ENCODE data around the gene HSP90B1.

Gene HSP90B1

DNA sequence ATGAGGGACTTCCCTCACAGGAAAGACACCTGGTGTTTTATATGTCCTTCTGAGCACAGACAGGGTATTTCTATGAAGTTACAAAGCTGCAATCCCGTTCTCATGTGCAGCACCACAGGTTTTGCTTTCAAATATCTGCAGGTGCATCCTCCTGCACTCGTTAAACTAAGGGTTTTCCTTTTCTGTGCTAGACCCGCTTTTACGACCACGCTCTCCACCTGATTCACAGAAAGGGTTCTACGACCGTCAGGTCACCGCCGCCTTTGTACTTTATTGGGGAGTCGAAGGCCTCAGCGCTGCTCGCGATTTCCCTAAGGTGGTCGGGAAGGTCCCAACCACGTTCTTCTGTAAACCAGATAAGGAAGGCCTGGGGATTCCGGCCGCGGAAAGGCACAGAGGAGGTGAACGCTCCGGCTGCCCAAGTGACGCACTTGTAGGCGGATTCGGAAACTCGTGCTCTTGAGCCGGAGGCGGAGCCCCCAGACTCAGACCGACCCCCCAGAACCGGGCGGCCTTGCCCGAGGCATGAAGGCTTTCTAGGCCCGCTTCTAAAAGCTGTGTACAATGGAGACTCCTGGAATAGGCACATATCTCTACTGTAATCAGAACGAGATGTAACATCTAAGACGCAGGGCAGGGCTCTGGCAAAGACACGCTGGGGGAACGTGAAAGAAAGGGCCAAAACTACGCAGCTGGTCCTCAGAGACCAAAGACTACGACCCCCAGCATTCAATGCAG is 995 bp upstream of the HSP90B1 start (continued):
- TF ChIP-seq ZNF2 (tag by site-specific recombination; IDR thresholded peaks at IDR 0.05) (peak; percentile 62; the same call in 1 of the 2 replicates), ZNF426 (tag by site-specific recombination; IDR thresholded peaks at IDR 0.05) (no peak), ZNF560 (tag by site-specific recombination; IDR thresholded peaks at IDR 0.05; ENCODE audit: borderline replicate concordance) (no peak), GLI2 (tag by site-specific recombination; IDR thresholded peaks at IDR 0.05; ENCODE audit: borderline replicate concordance, low read depth) (no peak), ZNF324 (tag by site-specific recombination; IDR thresholded peaks at IDR 0.05) (no peak), ZNF610 (tag by site-specific recombination; IDR thresholded peaks at IDR 0.05; ENCODE audit: borderline replicate concordance) (no peak), ZNF555 (tag by site-specific recombination; conservative IDR thresholded peaks at IDR 0.05) (no peak), ZBTB20 (tag by site-specific recombination; IDR thresholded peaks at IDR 0.05) (peak; percentile 66; the same call in 1 of the 2 replicates), ZNF529 (tag by site-specific recombination; IDR thresholded peaks at IDR 0.05; ENCODE audit: insufficient replicate concordance) (no peak), ZNF211 (tag by site-specific recombination; IDR thresholded peaks at IDR 0.05; ENCODE audit: low read depth) (no peak), HOXD13 (CRISPR knock-in tag; IDR thresholded peaks at IDR 0.05; ENCODE audit: borderline replicate concordance) (peak; percentile 19; the same call in 1 of the 2 replicates), SP2 (tag by site-specific recombination; IDR thresholded peaks at IDR 0.05) (peak; percentile 47), ZNF629 (tag by site-specific recombination; IDR thresholded peaks at IDR 0.05) (0 out of 2 replicates have a peak, but pooled peaks have one; percentile 61), ZNF366 (tag by site-specific recombination; conservative IDR thresholded peaks at IDR 0.05) (0 out of 2 replicates have a peak, but pooled peaks have one; percentile 8), ZNF626 (tag by site-specific recombination; IDR thresholded peaks at IDR 0.05) (no peak)
- TF ChIP-seq, protein P1, sequence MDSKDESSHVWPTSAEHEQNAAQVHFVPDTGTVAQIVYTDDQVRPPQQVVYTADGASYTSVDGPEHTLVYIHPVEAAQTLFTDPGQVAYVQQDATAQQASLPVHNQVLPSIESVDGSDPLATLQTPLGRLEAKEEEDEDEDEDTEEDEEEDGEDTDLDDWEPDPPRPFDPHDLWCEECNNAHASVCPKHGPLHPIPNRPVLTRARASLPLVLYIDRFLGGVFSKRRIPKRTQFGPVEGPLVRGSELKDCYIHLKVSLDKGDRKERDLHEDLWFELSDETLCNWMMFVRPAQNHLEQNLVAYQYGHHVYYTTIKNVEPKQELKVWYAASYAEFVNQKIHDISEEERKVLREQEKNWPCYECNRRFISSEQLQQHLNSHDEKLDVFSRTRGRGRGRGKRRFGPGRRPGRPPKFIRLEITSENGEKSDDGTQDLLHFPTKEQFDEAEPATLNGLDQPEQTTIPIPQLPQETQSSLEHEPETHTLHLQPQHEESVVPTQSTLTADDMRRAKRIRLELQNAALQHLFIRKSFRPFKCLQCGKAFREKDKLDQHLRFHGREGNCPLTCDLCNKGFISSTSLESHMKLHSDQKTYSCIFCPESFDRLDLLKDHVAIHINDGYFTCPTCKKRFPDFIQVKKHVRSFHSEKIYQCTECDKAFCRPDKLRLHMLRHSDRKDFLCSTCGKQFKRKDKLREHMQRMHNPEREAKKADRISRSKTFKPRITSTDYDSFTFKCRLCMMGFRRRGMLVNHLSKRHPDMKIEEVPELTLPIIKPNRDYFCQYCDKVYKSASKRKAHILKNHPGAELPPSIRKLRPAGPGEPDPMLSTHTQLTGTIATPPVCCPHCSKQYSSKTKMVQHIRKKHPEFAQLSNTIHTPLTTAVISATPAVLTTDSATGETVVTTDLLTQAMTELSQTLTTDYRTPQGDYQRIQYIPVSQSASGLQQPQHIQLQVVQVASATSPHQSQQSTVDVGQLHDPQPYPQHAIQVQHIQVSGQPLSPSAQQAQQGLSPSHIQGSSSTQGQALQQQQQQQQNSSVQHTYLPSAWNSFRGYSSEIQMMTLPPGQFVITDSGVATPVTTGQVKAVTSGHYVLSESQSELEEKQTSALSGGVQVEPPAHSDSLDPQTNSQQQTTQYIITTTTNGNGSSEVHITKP (tag by site-specific recombination; IDR thresholded peaks at IDR 0.05): peak; percentile 45; the same call in 1 of the 2 replicates
- TF ChIP-seq, protein P2, sequence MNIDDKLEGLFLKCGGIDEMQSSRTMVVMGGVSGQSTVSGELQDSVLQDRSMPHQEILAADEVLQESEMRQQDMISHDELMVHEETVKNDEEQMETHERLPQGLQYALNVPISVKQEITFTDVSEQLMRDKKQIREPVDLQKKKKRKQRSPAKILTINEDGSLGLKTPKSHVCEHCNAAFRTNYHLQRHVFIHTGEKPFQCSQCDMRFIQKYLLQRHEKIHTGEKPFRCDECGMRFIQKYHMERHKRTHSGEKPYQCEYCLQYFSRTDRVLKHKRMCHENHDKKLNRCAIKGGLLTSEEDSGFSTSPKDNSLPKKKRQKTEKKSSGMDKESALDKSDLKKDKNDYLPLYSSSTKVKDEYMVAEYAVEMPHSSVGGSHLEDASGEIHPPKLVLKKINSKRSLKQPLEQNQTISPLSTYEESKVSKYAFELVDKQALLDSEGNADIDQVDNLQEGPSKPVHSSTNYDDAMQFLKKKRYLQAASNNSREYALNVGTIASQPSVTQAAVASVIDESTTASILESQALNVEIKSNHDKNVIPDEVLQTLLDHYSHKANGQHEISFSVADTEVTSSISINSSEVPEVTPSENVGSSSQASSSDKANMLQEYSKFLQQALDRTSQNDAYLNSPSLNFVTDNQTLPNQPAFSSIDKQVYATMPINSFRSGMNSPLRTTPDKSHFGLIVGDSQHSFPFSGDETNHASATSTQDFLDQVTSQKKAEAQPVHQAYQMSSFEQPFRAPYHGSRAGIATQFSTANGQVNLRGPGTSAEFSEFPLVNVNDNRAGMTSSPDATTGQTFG (tag by site-specific recombination; IDR thresholded peaks at IDR 0.05; ENCODE audit: borderline replicate concordance): no peak
- TF ChIP-seq, protein P3, sequence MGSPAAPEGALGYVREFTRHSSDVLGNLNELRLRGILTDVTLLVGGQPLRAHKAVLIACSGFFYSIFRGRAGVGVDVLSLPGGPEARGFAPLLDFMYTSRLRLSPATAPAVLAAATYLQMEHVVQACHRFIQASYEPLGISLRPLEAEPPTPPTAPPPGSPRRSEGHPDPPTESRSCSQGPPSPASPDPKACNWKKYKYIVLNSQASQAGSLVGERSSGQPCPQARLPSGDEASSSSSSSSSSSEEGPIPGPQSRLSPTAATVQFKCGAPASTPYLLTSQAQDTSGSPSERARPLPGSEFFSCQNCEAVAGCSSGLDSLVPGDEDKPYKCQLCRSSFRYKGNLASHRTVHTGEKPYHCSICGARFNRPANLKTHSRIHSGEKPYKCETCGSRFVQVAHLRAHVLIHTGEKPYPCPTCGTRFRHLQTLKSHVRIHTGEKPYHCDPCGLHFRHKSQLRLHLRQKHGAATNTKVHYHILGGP (tag by site-specific recombination; IDR thresholded peaks at IDR 0.05): no peak
- TF ChIP-seq, protein P4, sequence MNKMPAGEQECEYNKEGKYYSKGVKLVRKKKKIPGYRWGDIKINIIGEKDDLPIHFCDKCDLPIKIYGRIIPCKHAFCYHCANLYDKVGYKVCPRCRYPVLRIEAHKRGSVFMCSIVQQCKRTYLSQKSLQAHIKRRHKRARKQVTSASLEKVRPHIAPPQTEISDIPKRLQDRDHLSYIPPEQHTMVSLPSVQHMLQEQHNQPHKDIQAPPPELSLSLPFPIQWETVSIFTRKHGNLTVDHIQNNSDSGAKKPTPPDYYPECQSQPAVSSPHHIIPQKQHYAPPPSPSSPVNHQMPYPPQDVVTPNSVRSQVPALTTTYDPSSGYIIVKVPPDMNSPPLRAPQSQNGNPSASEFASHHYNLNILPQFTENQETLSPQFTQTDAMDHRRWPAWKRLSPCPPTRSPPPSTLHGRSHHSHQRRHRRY (tag by site-specific recombination; IDR thresholded peaks at IDR 0.05): no peak
- TF ChIP-seq, protein P5, sequence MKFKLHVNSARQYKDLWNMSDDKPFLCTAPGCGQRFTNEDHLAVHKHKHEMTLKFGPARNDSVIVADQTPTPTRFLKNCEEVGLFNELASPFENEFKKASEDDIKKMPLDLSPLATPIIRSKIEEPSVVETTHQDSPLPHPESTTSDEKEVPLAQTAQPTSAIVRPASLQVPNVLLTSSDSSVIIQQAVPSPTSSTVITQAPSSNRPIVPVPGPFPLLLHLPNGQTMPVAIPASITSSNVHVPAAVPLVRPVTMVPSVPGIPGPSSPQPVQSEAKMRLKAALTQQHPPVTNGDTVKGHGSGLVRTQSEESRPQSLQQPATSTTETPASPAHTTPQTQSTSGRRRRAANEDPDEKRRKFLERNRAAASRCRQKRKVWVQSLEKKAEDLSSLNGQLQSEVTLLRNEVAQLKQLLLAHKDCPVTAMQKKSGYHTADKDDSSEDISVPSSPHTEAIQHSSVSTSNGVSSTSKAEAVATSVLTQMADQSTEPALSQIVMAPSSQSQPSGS (tag by site-specific recombination; IDR thresholded peaks at IDR 0.05; ENCODE audit: low read depth): no peak
- TF ChIP-seq, protein P6, sequence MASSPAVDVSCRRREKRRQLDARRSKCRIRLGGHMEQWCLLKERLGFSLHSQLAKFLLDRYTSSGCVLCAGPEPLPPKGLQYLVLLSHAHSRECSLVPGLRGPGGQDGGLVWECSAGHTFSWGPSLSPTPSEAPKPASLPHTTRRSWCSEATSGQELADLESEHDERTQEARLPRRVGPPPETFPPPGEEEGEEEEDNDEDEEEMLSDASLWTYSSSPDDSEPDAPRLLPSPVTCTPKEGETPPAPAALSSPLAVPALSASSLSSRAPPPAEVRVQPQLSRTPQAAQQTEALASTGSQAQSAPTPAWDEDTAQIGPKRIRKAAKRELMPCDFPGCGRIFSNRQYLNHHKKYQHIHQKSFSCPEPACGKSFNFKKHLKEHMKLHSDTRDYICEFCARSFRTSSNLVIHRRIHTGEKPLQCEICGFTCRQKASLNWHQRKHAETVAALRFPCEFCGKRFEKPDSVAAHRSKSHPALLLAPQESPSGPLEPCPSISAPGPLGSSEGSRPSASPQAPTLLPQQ (tag by site-specific recombination; IDR thresholded peaks at IDR 0.05): peak; percentile 25; the same call in 1 of the 2 replicates
